OCI-LY7 (cell line): Measurements from ENCODE around the gene KRTAP10-3. TPM values are rescaled to one million over a fixed set of nuclear protein-coding genes. Genes with fewer than 3 reads are reported as not detected.

ENCODE experiments used
- BruUV-seq: library from RNA; stranded (reverse); fragments of 400-500 nt; replicated peaks from 2 replicates; lab custom pipeline; 2021; lab: Mats Ljungman, UMichigan
- CTCF ChIA-PET: fragments of 300-600 bp; sonication (Branson Sonifier 250); formaldehyde crosslinking; loops from one replicate; lab custom pipeline; 2022; ENCODE audit warnings: antibody characterized with exemption; ENCODE audit not compliant: unreplicated experiment; lab: Charles Lee
- POLR2A ChIA-PET: fragments of 300-600 bp; sonication (Branson Sonifier 250); formaldehyde crosslinking; loops from one replicate; lab custom pipeline; 2022; ENCODE audit warnings: antibody characterized with exemption; lab: Charles Lee
- DNase-seq: peaks from one replicate; pipeline ENCODE4 v3.0.0-alpha.2; 2015; ENCODE audit warnings: low spot score
- H2AFZ ChIP-seq: fragments of 200-600 bp; sonication (generic), shearing (Covaris generic); 2 replicates; pipeline ENCODE4 v1.6.1; 2014; ENCODE audit warnings: mild to moderate bottlenecking, antibody characterized with exemption, low read length, moderate library complexity
- H3K27ac ChIP-seq: fragments of 200-600 bp; sonication (generic); 2 replicates; pipeline ENCODE4 v1.5.1; 2014; ENCODE audit warnings: mixed run types, low read depth, mild to moderate bottlenecking, moderate library complexity, low read length, inconsistent platforms; ENCODE audit not compliant: poor library complexity, severe bottlenecking
- H3K36me3 ChIP-seq: fragments of 200-600 bp; sonication (generic); 2 replicates; pipeline ENCODE4 v1.6.1; 2014; ENCODE audit warnings: mild to moderate bottlenecking, antibody characterized with exemption, low read length, moderate library complexity, mixed read lengths; ENCODE audit not compliant: insufficient read depth
- H3K4me1 ChIP-seq: fragments of 200-600 bp; sonication (generic); 2 replicates; pipeline ENCODE4 v1.5.1; 2014; ENCODE audit warnings: mild to moderate bottlenecking, low read length; ENCODE audit not compliant: insufficient read depth, poor library complexity, severe bottlenecking
- H3K4me2 ChIP-seq: fragments of 200-600 bp; sonication (generic); 2 replicates; pipeline ENCODE4 v1.6.1; 2014; ENCODE audit warnings: mild to moderate bottlenecking, low read length
- H3K4me3 ChIP-seq: fragments of 200-600 bp; sonication (generic); 2 replicates; pipeline ENCODE4 v1.5.1; 2014; ENCODE audit warnings: mild to moderate bottlenecking, low read depth, low read length; ENCODE audit not compliant: poor library complexity, severe bottlenecking
- H3K79me2 ChIP-seq: fragments of 200-600 bp; sonication (generic); 2 replicates; pipeline ENCODE4 v1.6.1; 2016; ENCODE audit warnings: low read depth, mild to moderate bottlenecking, low read length, moderate library complexity, mixed read lengths; ENCODE audit not compliant: insufficient read depth
- H3K9me2 ChIP-seq: fragments of 200-600 bp; sonication (generic); 2 replicates; pipeline ENCODE4 v1.6.1; 2016; ENCODE audit warnings: mild to moderate bottlenecking, low read length, mixed read lengths; ENCODE audit not compliant: insufficient read depth
- H3K9me3 ChIP-seq: fragments of 200-600 bp; sonication (generic); 2 replicates; pipeline ENCODE4 v1.6.1; 2014; ENCODE audit warnings: mild to moderate bottlenecking, mixed run types, low read length, mixed read lengths
- H4K20me1 ChIP-seq: fragments of 200-600 bp; sonication (generic); 2 replicates; pipeline ENCODE4 v1.6.1; 2014; ENCODE audit warnings: mild to moderate bottlenecking, antibody characterized with exemption, low read length, moderate library complexity, mixed read lengths; ENCODE audit not compliant: insufficient read depth
- EZH2phosphoT487 ChIP-seq: fragments of 200-600 bp; sonication (generic); IDR thresholded peaks from 2 replicates; pipeline ENCODE4 v1.6.1; 2018; ENCODE audit warnings: low read depth, borderline replicate concordance, mild to moderate bottlenecking, mixed run types, antibody characterized with exemption, low read length, moderate library complexity, mixed read lengths
- intact Hi-C: fragments of 100-400 bp; cut with micrococcal nuclease; formaldehyde crosslinking; loops from one replicate; pipeline ENCODE4 v1.10.0; 2022; ENCODE audit not compliant: unreplicated experiment
- total RNA-seq, 2 experiments: library from RNA; depleted of rRNA in 1 of 2; stranded (reverse); fragments of >200 nt in 1 of 2; shearing (Covaris generic) in 1 of 2; gene quantifications; 2 replicates each; pipeline ENCODE4 v1.2.3, GENCODE V29; 2014 to 2022
- TF ChIP-seq, protein P1 (sequence below): fragments of 200-600 bp; sonication (generic); conservative IDR thresholded peaks from 2 replicates; pipeline ENCODE4 v1.5.1; 2014; ENCODE audit warnings: mild to moderate bottlenecking, antibody characterized with exemption, low read length, moderate library complexity, mixed read lengths

KRTAP10-3 gene
- total RNA-seq, 2 experiments from 2014 or later = not detected

DNA sequence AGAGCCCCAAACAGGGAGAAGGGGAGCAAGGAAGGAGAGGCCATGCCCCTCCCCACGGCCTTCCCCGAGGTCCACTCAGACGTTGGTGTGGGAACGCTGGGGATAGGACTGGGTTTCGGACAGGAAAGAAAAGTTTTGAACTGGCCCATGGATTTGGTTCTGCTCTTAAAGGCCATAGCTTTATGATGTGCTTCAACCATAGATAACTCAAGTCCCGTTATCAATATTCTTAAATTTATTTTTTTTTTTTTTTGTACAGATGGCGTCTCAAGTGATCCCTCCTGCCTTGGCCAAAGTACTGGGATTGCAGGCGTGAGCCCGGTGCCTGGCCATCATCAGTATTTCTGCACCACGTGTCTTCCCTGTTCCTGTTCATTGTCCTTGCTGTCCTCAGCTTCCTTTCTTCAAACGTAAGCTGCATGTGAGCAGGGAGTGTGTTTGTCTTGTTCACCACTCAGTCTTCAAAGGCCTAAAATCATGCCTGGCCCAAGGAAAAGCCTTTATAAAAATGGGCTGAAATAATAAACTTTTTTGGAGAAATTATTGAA is 17.8 kb downstream of the KRTAP10-3 start:
- POLR2A ChIA-PET = interaction anchor here (0.7 kb wide), 1 partner anchor 1241 kb away, joined by 3 read pairs; no protein-coding TSS in a partner anchor
- no peaks in the 10 kb centered on the region for H4K20me1 ChIP-seq

DNA sequence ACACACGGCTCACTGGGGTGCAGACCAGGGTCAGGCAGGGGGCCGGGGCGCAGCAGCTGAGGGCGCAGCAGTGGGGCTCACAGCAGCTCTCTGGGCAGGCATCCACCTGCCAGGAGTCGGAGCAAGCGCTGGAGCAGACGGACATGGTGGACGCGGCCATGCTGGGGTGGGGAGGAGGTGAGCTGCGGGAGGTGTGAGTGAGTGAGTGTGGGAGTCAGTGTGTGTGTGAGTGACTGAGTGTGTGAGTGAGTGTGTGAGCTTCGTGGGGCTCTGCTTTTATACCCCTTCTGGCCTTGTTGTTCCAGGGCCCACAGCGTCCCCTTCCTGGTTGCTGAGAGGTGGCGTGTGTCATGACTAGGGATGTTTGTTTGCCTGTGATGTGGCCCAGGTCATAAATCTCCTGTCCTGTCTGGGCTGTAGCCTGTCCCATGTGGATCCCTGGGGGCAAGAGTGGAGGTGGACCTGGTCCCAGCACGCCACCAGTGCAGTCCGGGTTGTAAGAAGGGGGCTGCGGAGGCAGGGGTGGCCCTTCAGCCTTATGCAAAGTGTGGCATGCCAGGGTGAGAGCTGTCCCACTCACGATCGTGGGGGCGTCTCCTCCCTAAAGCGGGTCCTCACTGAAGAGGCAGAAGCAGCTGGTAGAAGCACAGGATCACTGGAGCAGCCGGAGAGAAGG is 18.5 kb downstream of the KRTAP10-3 start, which contains the start of gene KRTAP10-1:
Gene KRTAP10-1 (minus strand): TSS at position 205 of the 676 bp plus-strand sequence. CDS start 45 bp downstream, at position 160.
- POLR2A ChIA-PET = interaction anchor here (0.7 kb wide), 1 partner anchor 1241 kb away, joined by 3 read pairs; no protein-coding TSS in a partner anchor
- BruUV-seq = no TSS peak
- Histone ChIP-seq H3K9me2 (no peaks in the 10 kb centered on the region), H3K9me3 (peaks cover 9% of the 10 kb centered on the region; the same call in 1 of the 2 replicates), H3K4me2 (no peak within 1 kb of the TSS), H3K79me2 (no peaks in the 10 kb centered on the region), H4K20me1 (no peaks in the 10 kb centered on the region), H3K4me3 (no peak within 1 kb of the TSS), H3K4me1 (no peaks in the 10 kb centered on the region), H3K36me3 (no peaks in the 10 kb centered on the region), H3K27ac (no peak within 1 kb of the TSS), H2AFZ (no peak within 1 kb of the TSS)
- DNase-seq = no peak
- intact Hi-C loops = no loop called here
- TF ChIP-seq, protein P1, sequence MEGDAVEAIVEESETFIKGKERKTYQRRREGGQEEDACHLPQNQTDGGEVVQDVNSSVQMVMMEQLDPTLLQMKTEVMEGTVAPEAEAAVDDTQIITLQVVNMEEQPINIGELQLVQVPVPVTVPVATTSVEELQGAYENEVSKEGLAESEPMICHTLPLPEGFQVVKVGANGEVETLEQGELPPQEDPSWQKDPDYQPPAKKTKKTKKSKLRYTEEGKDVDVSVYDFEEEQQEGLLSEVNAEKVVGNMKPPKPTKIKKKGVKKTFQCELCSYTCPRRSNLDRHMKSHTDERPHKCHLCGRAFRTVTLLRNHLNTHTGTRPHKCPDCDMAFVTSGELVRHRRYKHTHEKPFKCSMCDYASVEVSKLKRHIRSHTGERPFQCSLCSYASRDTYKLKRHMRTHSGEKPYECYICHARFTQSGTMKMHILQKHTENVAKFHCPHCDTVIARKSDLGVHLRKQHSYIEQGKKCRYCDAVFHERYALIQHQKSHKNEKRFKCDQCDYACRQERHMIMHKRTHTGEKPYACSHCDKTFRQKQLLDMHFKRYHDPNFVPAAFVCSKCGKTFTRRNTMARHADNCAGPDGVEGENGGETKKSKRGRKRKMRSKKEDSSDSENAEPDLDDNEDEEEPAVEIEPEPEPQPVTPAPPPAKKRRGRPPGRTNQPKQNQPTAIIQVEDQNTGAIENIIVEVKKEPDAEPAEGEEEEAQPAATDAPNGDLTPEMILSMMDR = no peak
- no peak for TF ChIP-seq EZH2phosphoT487
- CTCF ChIA-PET = no interaction called here

More for the DNA sequence above, 17.8 kb downstream of the KRTAP10-3 start:
- H3K36me3 ChIP-seq = no peaks in the 10 kb centered on the region
- H2AFZ ChIP-seq = no peak overlapping the region
- H3K4me1 ChIP-seq = no peaks in the 10 kb centered on the region
- no peak for DNase-seq
- no TSS peak for BruUV-seq
- H3K79me2 ChIP-seq = no peaks in the 10 kb centered on the region
- no peak overlapping the region for H3K27ac ChIP-seq
- intact Hi-C loops = no loop called here
- no peak overlapping the region for H3K4me2 ChIP-seq
- no peaks in the 10 kb centered on the region for H3K9me2 ChIP-seq
- no peak overlapping the region for H3K4me3 ChIP-seq
- H3K9me3 ChIP-seq = peaks cover 9% of the 10 kb centered on the region; the same call in 1 of the 2 replicates
- CTCF ChIA-PET = no interaction called here
- TF ChIP-seq, protein P1 = no peak
- no peak for TF ChIP-seq EZH2phosphoT487

DNA sequence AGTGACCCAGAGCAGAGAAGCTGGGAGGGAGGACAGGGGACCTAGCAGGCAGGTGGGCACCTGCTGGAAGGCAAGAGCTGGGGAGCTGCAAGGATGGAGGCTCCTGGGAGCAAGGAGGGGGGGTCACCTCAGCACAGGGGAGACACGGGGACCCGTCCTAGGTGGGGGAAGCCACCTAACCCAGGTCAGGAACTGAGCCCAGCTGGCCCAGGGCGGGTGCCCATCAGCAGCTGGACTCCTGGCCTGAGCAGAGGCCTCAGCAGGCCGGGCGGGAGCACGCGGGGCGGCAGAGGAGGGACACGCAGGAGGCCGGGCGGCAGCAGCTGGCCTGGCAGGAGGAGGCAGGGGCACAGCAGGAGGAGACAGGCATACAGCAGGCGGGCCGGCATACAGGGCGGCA is 19.5 kb downstream of the KRTAP10-3 start:
- H3K27ac ChIP-seq = no peak overlapping the region
- H3K4me3 ChIP-seq = no peak overlapping the region
- H4K20me1 ChIP-seq = no peaks in the 10 kb centered on the region
- no peaks in the 10 kb centered on the region for H3K79me2 ChIP-seq
- H2AFZ ChIP-seq = no peak overlapping the region
- H3K4me1 ChIP-seq = no peaks in the 10 kb centered on the region
- BruUV-seq = no TSS peak
- H3K9me3 ChIP-seq = peaks cover 9% of the 10 kb centered on the region; the same call in 1 of the 2 replicates
- POLR2A ChIA-PET = no interaction called here
- H3K36me3 ChIP-seq = no peaks in the 10 kb centered on the region
- intact Hi-C loops = no loop called here
- TF ChIP-seq, protein P1 = no peak
- TF ChIP-seq EZH2phosphoT487 = no peak
- no peak overlapping the region for H3K4me2 ChIP-seq
- H3K9me2 ChIP-seq = no peaks in the 10 kb centered on the region
- CTCF ChIA-PET = no interaction called here
- DNase-seq = no peak
